Lung (tissue), 16 donors: ENCODE measurements around the gene ABCB7. TPM values are rescaled to one million over a fixed set of nuclear protein-coding genes. Genes with fewer than 3 reads are reported as not detected.
"Not testable (repeated sequence)": the region's sequence is repeated elsewhere in the genome, so short reads cannot be mapped to it uniquely, and the experiment has no call there.

Experiments
- ATAC-seq: fragments of 200-7000 bp; cut with Tn5 transposase; one replicate; pipeline ENCODE4 v1.9.1; 2020; ENCODE audit warnings: moderate number of reproducible peaks; ENCODE audit not compliant: insufficient read depth, low FRiP score
- DNase-seq, 3 donors: peaks; one replicate each; pipeline ENCODE4 v3.0.0-alpha.2; 2013 to 2017
- H3K27ac ChIP-seq, 2 donors: one replicate each; pipeline ENCODE4 v1.5.1; 2013; ENCODE audit warnings: mild to moderate bottlenecking in 2 of 2, moderate library complexity in 2 of 2, control low read depth in 1 of 2, inconsistent platforms in 1 of 2, low read depth in 1 of 2, low read length in 1 of 2
- H3K27me3 ChIP-seq, 3 donors: one replicate each; pipeline ENCODE4 v1.5.1; 2013; ENCODE audit warnings: low read length in 2 of 3; ENCODE audit not compliant: control insufficient read depth in 3 of 3, insufficient read depth in 3 of 3
- H3K36me3 ChIP-seq, 4 donors: one replicate each; pipeline ENCODE4 v1.5.1; 2013; ENCODE audit warnings: low read length in 4 of 4, mild to moderate bottlenecking in 1 of 4, moderate library complexity in 1 of 4; ENCODE audit not compliant: control insufficient read depth in 4 of 4, insufficient read depth in 4 of 4
- H3K4me1 ChIP-seq, 5 donors: one replicate each; pipeline ENCODE4 v1.5.1; 2013; ENCODE audit warnings: low read length in 5 of 5, mild to moderate bottlenecking in 2 of 5, moderate library complexity in 1 of 5; ENCODE audit not compliant: control insufficient read depth in 5 of 5, insufficient read depth in 5 of 5
- H3K4me3 ChIP-seq: one replicate; pipeline ENCODE4 v1.5.1; 2013; ENCODE audit warnings: mild to moderate bottlenecking, control low read depth, moderate library complexity
- H3K9ac ChIP-seq, 2 donors: one replicate each; pipeline ENCODE4 v1.5.1; 2013; ENCODE audit warnings: low read length in 2 of 2, control low read depth in 1 of 2; ENCODE audit not compliant: insufficient read depth in 1 of 2
- H3K9me3 ChIP-seq, 4 donors: one replicate each; pipeline ENCODE4 v1.5.1; 2013; ENCODE audit warnings: low read length in 3 of 4, mild to moderate bottlenecking in 1 of 4, moderate library complexity in 1 of 4; ENCODE audit not compliant: control insufficient read depth in 4 of 4, insufficient read depth in 3 of 4
- CTCF ChIP-seq: IDR thresholded peaks from 2 replicates; pipeline ENCODE4 v1.5.1; 2012; ENCODE audit warnings: mild to moderate bottlenecking; ENCODE audit errors: control extremely low read depth, extremely low read depth
- WGBS, 2 donors: extraction: QIAGEN DNeasy Blood & Tissue Kit; methylation state at CpG; one replicate each; pipeline ENCODE4 v1.1.7; 2013; 5-methylcytosine and 5-hydroxymethylcytosine counted together
- long read RNA-seq, 5 donors: transcript quantifications; one replicate each; lab custom pipeline, GENCODE V29; 2026
- polyA plus RNA-seq, 2 donors: library from polyadenylated mRNA; stranded (reverse); fragments of 200-250 nt; gene quantifications; one replicate each; pipeline ENCODE4 v1.2.1, GENCODE V29; 2013
- total RNA-seq, 2 donors: library from RNA; depleted of rRNA in 1 of 2; stranded (reverse); fragments of >200 nt in 1 of 2; gene quantifications; one replicate each; pipeline ENCODE4 v1.2.1, GENCODE V29; 2014 to 2021
- donor health status: control.
- donor health status: control.
- donor health status: Bipolar disorder and iron deficiency.
- donor health status: healthy.
- donor health status: DM: yes; HTN: yes; CAD: no.

Gene ABCB7
- total RNA-seq (10 to 100 TPM; 20.0 to 41.3 TPM), polyA plus RNA-seq (1 to 10 TPM; 8.2 to 10.0 TPM)
- long read RNA-seq, donor 1, full-length matches to known transcripts: 4 of 4 reads
- long read RNA-seq, donor 1, partial matches to known transcripts: 0 of 4 reads
- long read RNA-seq, donor 1, other reads (novel, unspliced or antisense): 0 of 4 reads
- long read RNA-seq, donor 2, full-length matches to known transcripts: 1 of 1 reads
- long read RNA-seq, donor 2, partial matches to known transcripts: 0 of 1 reads
- long read RNA-seq, donor 2, other reads (novel, unspliced or antisense): 0 of 1 reads
- long read RNA-seq, donor 3, partial matches to known transcripts: 0 of 2 reads
- long read RNA-seq, donor 3, other reads (novel, unspliced or antisense): 0 of 2 reads
- long read RNA-seq, donor 4, partial matches to known transcripts: 0 of 1 reads
- long read RNA-seq, donor 4, other reads (novel, unspliced or antisense): 0 of 1 reads
- long read RNA-seq, donor 5, full-length matches to known transcripts: 6 of 6 reads
- long read RNA-seq, donor 5, partial matches to known transcripts: 0 of 6 reads
- long read RNA-seq, donor 5, other reads (novel, unspliced or antisense): 0 of 6 reads

- Histone ChIP-seq H3K36me3 (no peaks in the 10 kb centered on the region), H3K4me1 (peaks cover 0 to 6% (median 0%) of the 10 kb centered on the region in 5 donors), H3K4me3 (peak within 1 kb of the TSS; percentile 51), H3K9me3 (no peaks in the 10 kb centered on the region), H3K27ac (peak within 1 kb of the TSS; percentile 71 to 76), H3K27me3 (no peaks in the 10 kb centered on the region), H3K9ac (peak within 1 kb of the TSS; percentile 81 to 82)
- 0 to 30% methylated on average over 31 to 35 of the region's 35 CpGs for WGBS, 2 donors
- peak; percentile 71 to 93 (median 87) for DNase-seq
- no peak for TF ChIP-seq CTCF
- peak; percentile 91 for ATAC-seq
Observed at GRCh38 chrX:75155827-75156525, at the start of gene ABCB7. Gene ABCB7, minus strand, starts transcription at chrX:75156283. Its CDS starts 11 bp downstream, at chrX:75156272.

- H3K36me3 ChIP-seq, DNase-seq, H3K9ac ChIP-seq, H3K4me1 ChIP-seq, H3K27me3 ChIP-seq, H3K4me3 ChIP-seq, H3K9me3 ChIP-seq, ATAC-seq, H3K27ac ChIP-seq: not testable (repeated sequence)
- 79 to 92% methylated on average over 27 of the region's 27 CpGs for WGBS, 2 donors
Observed at GRCh38 chrX:75188415-75189206, 32.5 kb upstream of the ABCB7 start.

- Histone ChIP-seq H3K27ac (no peak overlapping the region), H3K4me3 (no peak overlapping the region), H3K9ac (no peak overlapping the region), H3K4me1 (no peaks in the 10 kb centered on the region), H3K9me3 (no peaks in the 10 kb centered on the region), H3K36me3 (no peaks in the 10 kb centered on the region), H3K27me3 (no peaks in the 10 kb centered on the region)
- ATAC-seq (no peak), DNase-seq (no peak)
- TF ChIP-seq CTCF: no peak
Observed at GRCh38 chrX:75181721-75182120, 25.6 kb upstream of the ABCB7 start.

- WGBS, 2 donors: 83 to 95% methylated on average over 10 to 14 of the region's 25 CpGs
- not testable (repeated sequence) for ATAC-seq, H3K9me3 ChIP-seq, H3K4me1 ChIP-seq, H3K27ac ChIP-seq, H3K9ac ChIP-seq, H3K36me3 ChIP-seq, DNase-seq, H3K4me3 ChIP-seq, H3K27me3 ChIP-seq
Observed at GRCh38 chrX:75179536-75180293, 23.6 kb upstream of the ABCB7 start.

- not testable (repeated sequence) for H3K27ac ChIP-seq, DNase-seq, H3K4me1 ChIP-seq, H3K9ac ChIP-seq, H3K4me3 ChIP-seq, H3K27me3 ChIP-seq, H3K36me3 ChIP-seq, H3K9me3 ChIP-seq, ATAC-seq
- 86 to 98% methylated on average over 14 to 16 of the region's 16 CpGs for WGBS, 2 donors
Observed at GRCh38 chrX:75172257-75172890, 16.3 kb upstream of the ABCB7 start.
